Panc1 (cell line): ENCODE data around the gene CYP11A1. TPM values are rescaled to one million over a fixed set of nuclear protein-coding genes. Genes with fewer than 3 reads are reported as not detected.
A peak's percentile ranks its signal among the peaks of the same experiment; 100 is the strongest.

Source experiments
- ATAC-seq: fragments of 200-7000 bp; cut with Tn5 transposase; 2 replicates; pipeline ENCODE4 v1.9.1; 2020; ENCODE audit warnings: mild to moderate bottlenecking, moderate library complexity
- BruUV-seq: library from RNA; stranded (reverse); fragments of 400-500 nt; replicated peaks from 2 replicates; lab custom pipeline; 2021; lab: Mats Ljungman, UMichigan
- CTCF ChIA-PET: fragments of 300-600 bp; sonication (Branson Sonifier 250); formaldehyde crosslinking; loops from one replicate; lab custom pipeline; 2022; ENCODE audit warnings: antibody characterized with exemption; lab: Charles Lee
- POLR2A ChIA-PET: fragments of 300-600 bp; sonication (Branson Sonifier 250); formaldehyde crosslinking; loops from one replicate; lab custom pipeline; 2022; ENCODE audit warnings: antibody characterized with exemption; lab: Charles Lee
- DNase-seq: peaks from one replicate; pipeline ENCODE4 v3.0.0-alpha.2; 2010; ENCODE audit warnings: low read depth, low spot score
- H3K27ac ChIP-seq: 2 replicates; pipeline ENCODE4 v1.5.1; 2011; ENCODE audit warnings: mild to moderate bottlenecking, low read length, inconsistent platforms
- H3K27me3 ChIP-seq: fragments of 200-500 bp; sonication (Bioruptor generic); 2 replicates; pipeline ENCODE4 v1.6.0; 2014; ENCODE audit warnings: low read length, inconsistent platforms; ENCODE audit not compliant: control insufficient read depth, insufficient read depth
- H3K36me3 ChIP-seq: fragments of 200-500 bp; sonication (Bioruptor generic); 2 replicates; pipeline ENCODE4 v1.5.1; 2014; ENCODE audit warnings: inconsistent platforms, mild to moderate bottlenecking, low read length, moderate library complexity; ENCODE audit not compliant: control insufficient read depth, insufficient read depth
- H3K4me1 ChIP-seq: 2 replicates; pipeline ENCODE4 v1.5.1; 2011; ENCODE audit warnings: inconsistent platforms, mild to moderate bottlenecking, low read length, moderate library complexity; ENCODE audit not compliant: control insufficient read depth, insufficient read depth
- H3K4me3 ChIP-seq, 2 experiments: 2 replicates each; pipeline ENCODE4 v1.5.1; 2011 to 2012; ENCODE audit warnings: low read depth in 2 of 2, low read length in 2 of 2, mild to moderate bottlenecking in 2 of 2, inconsistent platforms in 1 of 2, moderate library complexity in 1 of 2
- H3K9me3 ChIP-seq: fragments of 200-500 bp; sonication (Bioruptor generic); 2 replicates; pipeline ENCODE4 v1.5.1; 2014; ENCODE audit warnings: low read depth, mild to moderate bottlenecking, inconsistent platforms, low read length, moderate library complexity; ENCODE audit not compliant: control insufficient read depth, insufficient read depth
- POLR2AphosphoS5 ChIP-seq: IDR thresholded peaks from 2 replicates; pipeline ENCODE4 v1.6.1; 2012; ENCODE audit warnings: mild to moderate bottlenecking, low read depth, low read length, moderate library complexity
- SIN3A ChIP-seq: IDR thresholded peaks from 2 replicates; pipeline ENCODE4 v1.6.1; 2012; ENCODE audit warnings: low read depth, mild to moderate bottlenecking, low read length, moderate library complexity, borderline replicate concordance; ENCODE audit not compliant: insufficient read depth
- TCF7L2 ChIP-seq: IDR thresholded peaks from 2 replicates; pipeline ENCODE4 v1.6.1; 2011; ENCODE audit warnings: mild to moderate bottlenecking, low read depth, low read length, inconsistent platforms
- in situ Hi-C: cut with HindIII; loops from 2 replicates; pipeline ENCODE4 v1.10.0; 2016; ENCODE audit warnings: low sequenced_read_pairs, low pct_unique_long_range_greater_than_20kb
- intact Hi-C: fragments of 100-400 bp; cut with micrococcal nuclease; formaldehyde crosslinking; loops from one replicate; pipeline ENCODE4 v1.10.0; 2022; ENCODE audit not compliant: unreplicated experiment
- total RNA-seq: library from RNA; stranded (reverse); gene quantifications from one replicate; pipeline ENCODE4 v1.2.1, GENCODE V29; 2021; ENCODE audit not compliant: unreplicated experiment
- TF ChIP-seq, protein P1 (sequence below): fragments of 450-650 bp; IDR thresholded peaks from 2 replicates; pipeline ENCODE4 v1.5.1; 2017; ENCODE audit warnings: mild to moderate bottlenecking
- TF ChIP-seq, protein P2 (sequence below), 2 experiments: IDR thresholded peaks; 2 replicates each; pipeline ENCODE4 v1.6.1; 2011 to 2012; ENCODE audit warnings: low read depth in 2 of 2, control low read depth in 1 of 2, low read length in 1 of 2, mild to moderate bottlenecking in 1 of 2, moderate library complexity in 1 of 2; ENCODE audit not compliant: insufficient read depth in 1 of 2

CYP11A1 gene
- total RNA-seq, 1 experiment from 2014 or later: 0.57 TPM

- Histone ChIP-seq H3K36me3 (no peaks in the 10 kb centered on the region), H3K4me1 (peaks cover 47% of the 10 kb centered on the region), H3K4me3 (no peak overlapping the region), H3K27ac (peak overlapping the region; percentile 39; the same call in 1 of the 2 replicates), H3K9me3 (no peaks in the 10 kb centered on the region), H3K27me3 (no peaks in the 10 kb centered on the region)
- ChIA-PET POLR2A (interaction anchor here (0.6 kb wide), 1 partner anchor 20 kb away, joined by 9 read pairs; no protein-coding TSS in a partner anchor), CTCF (interaction anchor here (0.6 to 1.5 kb wide), 4 partner anchors 11 to 247 kb away, joined by 3 to 5 read pairs (median 4); no protein-coding TSS in a partner anchor)
- no peak for TF ChIP-seq TCF7L2
- TF ChIP-seq, protein P1, sequence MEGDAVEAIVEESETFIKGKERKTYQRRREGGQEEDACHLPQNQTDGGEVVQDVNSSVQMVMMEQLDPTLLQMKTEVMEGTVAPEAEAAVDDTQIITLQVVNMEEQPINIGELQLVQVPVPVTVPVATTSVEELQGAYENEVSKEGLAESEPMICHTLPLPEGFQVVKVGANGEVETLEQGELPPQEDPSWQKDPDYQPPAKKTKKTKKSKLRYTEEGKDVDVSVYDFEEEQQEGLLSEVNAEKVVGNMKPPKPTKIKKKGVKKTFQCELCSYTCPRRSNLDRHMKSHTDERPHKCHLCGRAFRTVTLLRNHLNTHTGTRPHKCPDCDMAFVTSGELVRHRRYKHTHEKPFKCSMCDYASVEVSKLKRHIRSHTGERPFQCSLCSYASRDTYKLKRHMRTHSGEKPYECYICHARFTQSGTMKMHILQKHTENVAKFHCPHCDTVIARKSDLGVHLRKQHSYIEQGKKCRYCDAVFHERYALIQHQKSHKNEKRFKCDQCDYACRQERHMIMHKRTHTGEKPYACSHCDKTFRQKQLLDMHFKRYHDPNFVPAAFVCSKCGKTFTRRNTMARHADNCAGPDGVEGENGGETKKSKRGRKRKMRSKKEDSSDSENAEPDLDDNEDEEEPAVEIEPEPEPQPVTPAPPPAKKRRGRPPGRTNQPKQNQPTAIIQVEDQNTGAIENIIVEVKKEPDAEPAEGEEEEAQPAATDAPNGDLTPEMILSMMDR: no peak
- TF ChIP-seq, protein P2, sequence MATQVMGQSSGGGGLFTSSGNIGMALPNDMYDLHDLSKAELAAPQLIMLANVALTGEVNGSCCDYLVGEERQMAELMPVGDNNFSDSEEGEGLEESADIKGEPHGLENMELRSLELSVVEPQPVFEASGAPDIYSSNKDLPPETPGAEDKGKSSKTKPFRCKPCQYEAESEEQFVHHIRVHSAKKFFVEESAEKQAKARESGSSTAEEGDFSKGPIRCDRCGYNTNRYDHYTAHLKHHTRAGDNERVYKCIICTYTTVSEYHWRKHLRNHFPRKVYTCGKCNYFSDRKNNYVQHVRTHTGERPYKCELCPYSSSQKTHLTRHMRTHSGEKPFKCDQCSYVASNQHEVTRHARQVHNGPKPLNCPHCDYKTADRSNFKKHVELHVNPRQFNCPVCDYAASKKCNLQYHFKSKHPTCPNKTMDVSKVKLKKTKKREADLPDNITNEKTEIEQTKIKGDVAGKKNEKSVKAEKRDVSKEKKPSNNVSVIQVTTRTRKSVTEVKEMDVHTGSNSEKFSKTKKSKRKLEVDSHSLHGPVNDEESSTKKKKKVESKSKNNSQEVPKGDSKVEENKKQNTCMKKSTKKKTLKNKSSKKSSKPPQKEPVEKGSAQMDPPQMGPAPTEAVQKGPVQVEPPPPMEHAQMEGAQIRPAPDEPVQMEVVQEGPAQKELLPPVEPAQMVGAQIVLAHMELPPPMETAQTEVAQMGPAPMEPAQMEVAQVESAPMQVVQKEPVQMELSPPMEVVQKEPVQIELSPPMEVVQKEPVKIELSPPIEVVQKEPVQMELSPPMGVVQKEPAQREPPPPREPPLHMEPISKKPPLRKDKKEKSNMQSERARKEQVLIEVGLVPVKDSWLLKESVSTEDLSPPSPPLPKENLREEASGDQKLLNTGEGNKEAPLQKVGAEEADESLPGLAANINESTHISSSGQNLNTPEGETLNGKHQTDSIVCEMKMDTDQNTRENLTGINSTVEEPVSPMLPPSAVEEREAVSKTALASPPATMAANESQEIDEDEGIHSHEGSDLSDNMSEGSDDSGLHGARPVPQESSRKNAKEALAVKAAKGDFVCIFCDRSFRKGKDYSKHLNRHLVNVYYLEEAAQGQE (IDR thresholded peaks at IDR 0.05; ENCODE audit: insufficient read depth in 1 of 2, low read depth in 2 of 2, low read length in 1 of 2): no peak
- no peak for TF ChIP-seq POLR2AphosphoS5
- TF ChIP-seq SIN3A: no peak
- BruUV-seq: no TSS peak
- intact Hi-C loops (loop anchor here (5.0 kb wide), 1 partner anchor 157 kb away; the partner anchor contains the start of gene ARID3B), in situ Hi-C loops (no loop called here)
- DNase-seq (no peak), ATAC-seq (no peak)
These were observed 17.6 kb upstream of the CYP11A1 start for GRCh38 chr15:74384881-74385643.

- in situ Hi-C loops (no loop called here), intact Hi-C loops (loop anchor here (5.0 kb wide), 1 partner anchor 158 kb away; the partner anchor contains the start of gene ARID3B)
- ATAC-seq (no peak), DNase-seq (no peak)
- Histone ChIP-seq H3K27ac (no peak overlapping the region), H3K4me1 (peaks cover 45% of the 10 kb centered on the region), H3K36me3 (no peaks in the 10 kb centered on the region), H3K27me3 (no peaks in the 10 kb centered on the region), H3K9me3 (no peaks in the 10 kb centered on the region), H3K4me3 (no peak overlapping the region)
- ChIA-PET POLR2A (interaction anchor here (0.6 kb wide), 1 partner anchor 390 kb away, joined by 4 read pairs; the partner anchor contains the start of gene PML), CTCF (interaction anchor here (0.6 to 1.5 kb wide), 2 partner anchors 54 to 78 kb away, joined by 4 to 5 read pairs; no protein-coding TSS in a partner anchor)
- TF ChIP-seq TCF7L2 (no peak), SIN3A (no peak), POLR2AphosphoS5 (no peak)
- TF ChIP-seq, protein P2 (IDR thresholded peaks at IDR 0.05; ENCODE audit: insufficient read depth in 1 of 2, low read depth in 2 of 2, low read length in 1 of 2): no peak
- TF ChIP-seq, protein P1: no peak
- no TSS peak for BruUV-seq
These were observed 17.1 kb upstream of the CYP11A1 start for GRCh38 chr15:74384566-74384880.
